MM.1S (cell line): ENCODE data around the gene KLF15.

ENCODE experiments used
- CTCF ChIP-seq: fragments of 300-600 bp; sonication (generic); IDR thresholded peaks from 2 replicates; pipeline ENCODE4 v1.5.1; 2016; ENCODE audit warnings: antibody characterized with exemption, low read length, mixed read lengths
- EZH2 ChIP-seq: fragments of 300-600 bp; sonication (generic); optimal IDR thresholded peaks from 2 replicates; pipeline ENCODE3; 2017; ENCODE audit warnings: low read depth, mild to moderate bottlenecking, antibody characterized with exemption, low read length, mixed read lengths
- EZH2phosphoT487 ChIP-seq: fragments of 300-600 bp; sonication (generic); IDR thresholded peaks from 2 replicates; pipeline ENCODE4 v1.6.1; 2018; ENCODE audit warnings: antibody characterized with exemption, low read length

GRCh38 chr3:126360046-126360713 is 3.0 kb upstream of the KLF15 start:
- TF ChIP-seq CTCF = no peak
- no peak for TF ChIP-seq EZH2phosphoT487
- no peak for TF ChIP-seq EZH2
